ENCODE data around the gene TBC1D22A.
"Not testable (repeated sequence)": the region's sequence is repeated elsewhere in the genome, so short reads cannot be mapped to it uniquely, and the experiment has no call there.

TBC1D22A gene

DNA sequence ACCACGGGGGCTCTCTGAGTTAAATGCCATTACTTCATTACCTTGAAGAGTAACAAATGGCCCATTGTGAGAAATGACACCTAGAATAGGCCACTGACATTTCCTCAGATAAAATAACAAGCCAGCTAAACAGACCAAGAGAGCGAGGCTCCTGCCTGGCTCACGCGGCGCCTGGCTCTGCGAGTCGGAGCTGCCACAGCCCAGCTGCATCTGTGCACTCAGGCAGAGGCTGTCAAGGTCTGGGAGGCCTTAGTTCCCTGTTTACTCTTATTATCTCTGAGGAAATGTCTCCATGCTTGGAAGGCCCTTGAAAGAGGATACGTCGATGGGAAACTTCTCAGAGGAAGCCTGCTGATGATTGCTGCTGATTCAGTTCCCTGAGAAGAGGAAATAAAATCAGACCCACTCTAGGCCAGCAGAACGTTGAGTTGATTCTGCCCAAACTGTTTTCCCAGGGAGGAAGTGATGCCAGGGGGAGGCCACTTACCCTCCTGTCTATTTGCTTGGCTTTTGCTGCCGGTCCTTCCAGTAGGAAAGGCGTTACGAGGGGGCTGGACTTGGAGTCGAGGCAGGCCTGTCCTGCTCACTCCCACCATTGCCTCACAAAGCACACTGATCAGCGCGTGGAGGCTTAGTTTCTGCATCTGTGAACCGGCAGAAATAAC lies 208.8 kb downstream of the TBC1D22A start:
- DNase-seq (ENCODE audit: low read depth, low spot score): peak; percentile 47

DNA sequence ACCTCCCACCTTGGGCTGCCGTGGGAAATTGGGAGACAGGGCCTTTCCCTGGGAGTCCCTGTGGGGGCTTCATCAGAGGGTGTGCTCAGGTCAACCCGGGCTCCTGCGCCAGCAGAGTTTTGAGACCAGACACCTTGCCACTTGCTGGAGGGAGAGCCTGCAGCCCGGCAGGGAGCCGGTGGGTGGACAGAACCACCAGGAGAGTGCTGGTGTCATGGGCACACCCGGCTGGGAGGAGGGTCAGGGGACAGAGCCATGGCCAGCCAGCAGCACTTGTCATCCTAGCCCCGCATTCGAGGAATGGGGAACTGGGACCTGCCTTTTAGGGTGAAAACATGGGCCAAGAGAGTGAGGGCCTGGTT lies 209.3 kb downstream of the TBC1D22A start:
- DNase-seq (ENCODE audit: low read depth, low spot score): no peak

DNA sequence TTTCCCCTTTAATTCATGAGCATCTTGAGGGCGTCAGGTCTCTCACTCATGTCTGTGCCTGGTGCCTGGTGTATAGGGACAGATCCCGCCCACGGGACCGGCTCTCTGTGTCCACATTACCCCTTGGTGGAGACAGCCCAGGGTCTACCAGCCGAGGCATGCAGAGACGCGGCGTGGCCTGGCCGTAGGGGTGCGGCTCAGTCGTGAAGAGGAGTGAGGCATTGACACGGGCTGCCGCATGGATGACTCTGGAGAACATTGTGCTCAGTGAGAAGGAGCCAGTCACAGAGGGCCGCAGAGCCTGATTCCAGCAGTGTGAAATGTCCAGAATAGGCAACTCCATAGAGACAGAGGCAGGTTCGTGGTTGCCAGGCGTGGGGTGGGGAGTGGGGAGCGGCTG lies 209.8 kb downstream of the TBC1D22A start:
- DNase-seq (ENCODE audit: low read depth, low spot score): no peak

- DNase-seq (ENCODE audit: low read depth, low spot score): no peak
These were observed 210.7 kb downstream of the TBC1D22A start for GRCh38 chr22:46972901-46973831.

DNA sequence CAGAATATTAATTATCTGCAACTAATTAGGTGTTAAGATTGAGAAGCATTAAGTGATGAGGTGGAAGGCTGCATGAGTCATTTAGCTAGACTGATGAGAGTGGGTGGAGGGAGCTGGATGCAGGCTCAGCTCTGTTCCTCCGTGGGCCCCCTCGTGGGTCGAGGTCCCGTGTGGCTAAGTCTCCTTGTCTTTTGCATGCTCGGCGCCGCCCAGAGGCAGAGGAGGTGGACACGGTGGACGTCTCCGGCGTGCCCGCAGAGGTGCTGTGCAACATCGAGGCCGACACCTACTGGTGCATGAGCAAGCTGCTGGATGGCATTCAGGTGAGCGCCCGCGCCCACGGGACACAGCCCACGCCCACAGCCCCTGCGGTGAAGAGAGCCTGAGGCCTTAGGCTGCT lies 211.6 kb downstream of the TBC1D22A start:
- DNase-seq (ENCODE audit: low read depth, low spot score): no peak

DNA sequence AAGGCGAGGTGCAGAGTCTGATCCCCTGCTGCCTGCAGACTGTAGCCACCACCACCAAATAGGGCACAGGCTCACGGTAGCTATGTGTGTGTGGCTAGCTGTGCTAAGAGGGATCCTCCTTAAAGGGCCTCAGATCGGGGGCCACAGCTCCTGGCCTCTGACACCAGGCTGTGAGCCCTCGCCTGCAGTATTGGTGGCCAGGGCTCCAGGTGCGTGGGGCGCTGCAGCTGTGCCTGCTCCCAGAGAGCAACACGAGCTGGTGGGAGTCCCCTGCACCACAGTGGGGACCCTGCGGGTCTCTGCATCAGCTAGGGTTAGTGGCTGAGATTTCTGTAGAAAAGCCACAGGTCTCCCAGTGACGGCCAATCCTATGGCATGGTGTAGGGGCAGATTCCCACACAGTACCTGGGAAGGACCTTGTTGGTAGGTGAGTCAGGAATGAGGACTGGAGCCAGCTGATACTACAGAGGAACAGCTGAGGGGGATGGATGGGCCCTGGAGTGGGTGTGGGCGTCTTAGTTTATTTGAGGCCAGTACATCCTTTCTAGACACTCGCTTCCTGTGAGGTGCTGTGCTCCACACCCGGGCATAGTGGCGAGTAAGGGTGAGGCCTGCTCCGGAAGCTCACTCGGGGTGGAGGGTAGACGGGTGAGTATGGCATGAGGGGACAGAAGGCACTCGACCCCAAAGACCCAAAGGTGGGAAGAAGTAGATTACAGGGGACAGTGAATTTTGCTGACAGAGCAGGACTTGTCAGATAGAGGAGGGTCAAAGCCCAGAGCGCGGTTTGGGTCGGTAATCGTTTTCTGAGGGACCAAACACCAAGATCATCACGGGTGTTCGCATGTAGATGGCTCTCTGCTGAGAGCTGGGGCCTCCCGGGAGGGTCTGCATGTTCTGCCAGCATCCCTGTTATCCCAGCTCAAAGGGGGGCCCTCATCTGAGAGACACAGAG lies 212.5 kb downstream of the TBC1D22A start:
- DNase-seq (ENCODE audit: low read depth, low spot score): no peak

GRCh38 chr22:46976143-46976542 lies 213.7 kb downstream of the TBC1D22A start:
- DNase-seq (ENCODE audit: low read depth, low spot score): no peak

- no peak for DNase-seq (ENCODE audit: low read depth, low spot score)
These were observed 214.1 kb downstream of the TBC1D22A start for GRCh38 chr22:46976598-46976997.

- DNase-seq (ENCODE audit: low read depth, low spot score): no peak
These were observed 215.3 kb downstream of the TBC1D22A start for GRCh38 chr22:46977656-46978343.

DNA sequence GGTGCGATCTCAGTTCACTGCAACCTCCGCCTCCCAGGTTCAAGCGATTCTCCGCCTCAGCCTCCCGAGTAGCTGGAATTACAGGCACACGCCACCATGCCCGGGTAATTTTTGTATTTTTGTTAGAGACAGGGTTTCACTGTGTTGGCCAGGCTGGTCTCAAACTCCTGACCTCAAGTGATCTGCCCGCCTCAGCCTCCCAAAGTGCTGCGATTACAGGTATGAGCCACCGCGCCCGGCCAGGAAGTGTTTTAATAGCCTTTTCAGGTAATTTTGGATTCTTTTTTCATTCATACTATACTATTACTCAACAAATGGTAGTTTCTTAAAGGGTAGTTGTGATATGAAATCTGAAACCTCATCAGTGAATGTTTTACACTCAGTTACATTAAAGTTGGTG lies 216.2 kb downstream of the TBC1D22A start:
- not testable (repeated sequence) for DNase-seq (ENCODE audit: low read depth, low spot score)

DNA sequence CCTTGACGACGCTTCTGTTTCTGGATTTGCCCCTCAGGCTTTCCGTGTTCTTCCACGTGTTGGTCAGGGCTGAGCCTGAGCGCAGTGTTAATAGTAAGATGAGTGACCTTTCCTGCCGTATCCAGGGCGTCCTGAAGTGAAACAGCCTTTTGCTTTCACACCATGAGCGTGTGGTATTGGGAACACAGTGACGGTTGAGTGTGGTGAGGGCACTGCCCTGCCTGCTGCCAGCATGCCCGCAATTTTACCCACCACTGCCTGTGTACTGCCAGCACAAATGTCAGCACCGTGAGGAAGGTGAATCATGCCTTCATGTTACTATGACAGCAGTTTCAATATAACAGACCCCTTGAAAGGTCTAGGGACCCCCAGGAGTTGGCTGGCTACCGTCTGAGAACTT lies 217.1 kb downstream of the TBC1D22A start:
- DNase-seq (ENCODE audit: low read depth, low spot score): no peak

- DNase-seq (ENCODE audit: low read depth, low spot score): no peak
These were observed 217.9 kb downstream of the TBC1D22A start for GRCh38 chr22:46980392-46980791.

DNA sequence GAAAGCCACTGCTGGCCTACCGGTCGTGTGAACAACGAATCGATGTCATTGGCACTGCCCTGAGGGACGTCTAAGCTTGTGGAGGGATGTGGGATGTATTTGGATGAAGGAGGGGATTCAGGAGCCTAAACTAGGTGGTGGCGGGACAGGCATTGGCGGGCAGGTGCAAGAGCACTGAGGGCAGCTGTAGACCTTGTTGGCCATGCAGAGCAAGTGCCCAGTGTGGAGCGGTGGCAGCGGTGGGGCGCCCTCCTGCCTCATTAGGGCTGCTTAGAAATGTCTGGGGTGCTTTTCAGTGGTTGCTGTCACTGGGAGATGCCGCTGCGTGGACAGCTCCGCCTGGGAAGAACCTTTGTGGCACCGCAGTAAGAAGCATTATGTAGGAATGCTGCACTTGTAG lies 220.2 kb downstream of the TBC1D22A start:
- DNase-seq (ENCODE audit: low read depth, low spot score): no peak

DNA sequence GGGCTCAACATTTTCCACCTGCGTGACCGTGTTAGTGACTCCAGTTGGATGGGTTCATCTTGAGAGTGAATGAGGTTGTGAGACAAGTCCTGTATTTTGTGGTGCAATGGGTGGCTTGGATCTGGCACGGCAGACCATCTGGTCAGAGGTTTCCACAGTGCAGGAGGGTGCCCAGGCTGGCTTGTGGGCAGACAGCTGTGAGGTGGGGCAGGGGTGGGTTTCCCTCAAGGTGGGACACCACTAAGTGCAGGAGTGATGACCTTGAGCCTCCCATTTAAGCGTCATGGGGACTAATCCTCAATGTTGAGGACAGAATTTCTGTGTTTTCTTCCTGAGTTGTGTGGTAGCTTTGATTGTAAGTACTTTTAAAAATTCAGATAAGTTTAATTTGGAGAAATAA lies 220.6 kb downstream of the TBC1D22A start:
- DNase-seq (ENCODE audit: low read depth, low spot score): no peak

DNA sequence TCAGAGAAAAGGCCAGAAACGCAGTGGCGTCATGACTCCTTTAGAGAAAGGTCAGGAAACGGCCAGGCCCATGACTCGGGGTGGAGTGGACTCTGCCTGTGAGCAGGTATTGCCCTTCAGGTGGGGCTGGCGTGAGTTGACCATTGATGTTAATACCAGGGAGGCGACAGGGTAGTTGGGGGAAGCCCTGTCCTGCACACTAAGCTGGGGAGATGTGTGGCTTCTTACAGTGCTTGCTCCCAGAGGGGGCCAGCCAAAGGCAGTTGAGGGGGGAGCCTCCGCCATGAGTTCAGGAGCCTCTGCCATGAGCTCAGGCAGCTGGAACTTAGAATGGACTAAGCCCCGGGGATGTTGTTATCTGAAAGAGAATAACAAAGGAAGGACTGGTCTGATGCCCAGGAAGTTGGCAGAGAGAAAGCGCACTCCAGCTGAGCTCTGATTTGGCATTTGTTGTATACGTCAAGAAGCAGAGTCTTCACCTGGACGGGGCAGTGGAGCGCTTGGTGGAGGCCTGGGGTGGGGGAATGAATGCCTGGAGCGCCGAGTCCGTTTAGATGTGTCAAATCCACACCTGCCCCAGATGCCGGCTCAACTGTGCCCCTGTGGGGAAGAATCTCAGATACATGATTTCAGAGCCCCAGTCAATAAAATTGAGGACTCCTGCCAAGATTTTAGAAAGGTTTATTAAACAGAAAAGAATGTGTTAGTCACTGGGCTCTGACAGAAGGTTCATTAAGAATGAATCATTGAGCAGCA lies 222.5 kb downstream of the TBC1D22A start:
- DNase-seq (ENCODE audit: low read depth, low spot score): peak; percentile 69

DNA sequence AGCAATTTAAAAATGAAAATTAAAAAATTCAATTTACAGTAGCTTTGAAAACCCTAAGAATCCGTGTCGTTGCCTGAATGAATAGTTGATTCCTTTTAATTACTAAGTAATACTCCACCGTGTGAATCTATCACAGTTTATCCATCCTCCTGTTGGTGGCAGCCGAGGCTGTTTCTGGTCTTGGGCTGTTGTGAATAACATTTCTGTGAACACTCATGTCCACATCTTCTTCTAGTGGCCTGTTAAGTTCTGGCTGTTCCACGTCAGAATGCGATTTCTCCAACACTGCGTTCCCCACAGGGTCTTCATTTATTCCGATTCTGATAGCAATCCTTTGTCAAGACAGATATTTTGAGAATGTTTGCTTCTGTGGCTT lies 223.0 kb downstream of the TBC1D22A start:
- no peak for DNase-seq (ENCODE audit: low read depth, low spot score)

GRCh38 chr22:46986788-46987187 lies 224.3 kb downstream of the TBC1D22A start:
- DNase-seq (ENCODE audit: low read depth, low spot score): no peak

- no peak for DNase-seq (ENCODE audit: low read depth, low spot score)
These were observed 228.6 kb downstream of the TBC1D22A start for GRCh38 chr22:46990937-46991550.

DNA sequence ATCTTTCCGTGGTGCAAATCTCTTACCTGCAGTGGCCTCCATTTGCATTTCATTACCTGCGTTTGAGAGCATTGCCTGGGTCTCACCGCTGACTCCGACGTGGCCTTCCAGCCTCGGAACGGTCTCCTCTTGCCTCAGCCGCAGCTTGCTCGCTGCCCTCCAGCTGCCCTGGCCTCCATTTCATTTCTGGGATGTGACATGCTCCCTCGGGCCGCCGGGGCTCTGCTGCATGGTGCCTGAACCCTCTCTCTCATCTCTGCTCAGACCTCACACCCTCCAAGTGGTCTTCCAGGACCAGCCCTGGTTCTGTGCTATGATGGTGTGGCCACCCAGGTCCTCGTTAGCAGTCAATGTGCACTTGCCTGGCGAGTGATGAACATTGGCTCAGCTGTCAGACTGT lies 229.2 kb downstream of the TBC1D22A start:
- no peak for DNase-seq (ENCODE audit: low read depth, low spot score)

- DNase-seq (ENCODE audit: low read depth, low spot score): no peak
These were observed 229.8 kb downstream of the TBC1D22A start for GRCh38 chr22:46992121-46992731.

Data from astrocyte of the hippocampus (primary cell).